Inflammatory macrophage treated with lipopolysaccharide for 4 hours (primary cell): Measurements from ENCODE around the gene IDS.
A peak's percentile ranks its signal among the peaks of the same experiment; 100 is the strongest.
"Not testable (repeated sequence)": the region's sequence is repeated elsewhere in the genome, so short reads cannot be mapped to it uniquely, and the experiment has no call there.

Experiments
- DNase-seq: peaks from one replicate; pipeline ENCODE4 v3.0.0-alpha.2; 2020

The IDS gene, protein sequence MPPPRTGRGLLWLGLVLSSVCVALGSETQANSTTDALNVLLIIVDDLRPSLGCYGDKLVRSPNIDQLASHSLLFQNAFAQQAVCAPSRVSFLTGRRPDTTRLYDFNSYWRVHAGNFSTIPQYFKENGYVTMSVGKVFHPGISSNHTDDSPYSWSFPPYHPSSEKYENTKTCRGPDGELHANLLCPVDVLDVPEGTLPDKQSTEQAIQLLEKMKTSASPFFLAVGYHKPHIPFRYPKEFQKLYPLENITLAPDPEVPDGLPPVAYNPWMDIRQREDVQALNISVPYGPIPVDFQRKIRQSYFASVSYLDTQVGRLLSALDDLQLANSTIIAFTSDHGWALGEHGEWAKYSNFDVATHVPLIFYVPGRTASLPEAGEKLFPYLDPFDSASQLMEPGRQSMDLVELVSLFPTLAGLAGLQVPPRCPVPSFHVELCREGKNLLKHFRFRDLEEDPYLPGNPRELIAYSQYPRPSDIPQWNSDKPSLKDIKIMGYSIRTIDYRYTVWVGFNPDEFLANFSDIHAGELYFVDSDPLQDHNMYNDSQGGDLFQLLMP

DNA sequence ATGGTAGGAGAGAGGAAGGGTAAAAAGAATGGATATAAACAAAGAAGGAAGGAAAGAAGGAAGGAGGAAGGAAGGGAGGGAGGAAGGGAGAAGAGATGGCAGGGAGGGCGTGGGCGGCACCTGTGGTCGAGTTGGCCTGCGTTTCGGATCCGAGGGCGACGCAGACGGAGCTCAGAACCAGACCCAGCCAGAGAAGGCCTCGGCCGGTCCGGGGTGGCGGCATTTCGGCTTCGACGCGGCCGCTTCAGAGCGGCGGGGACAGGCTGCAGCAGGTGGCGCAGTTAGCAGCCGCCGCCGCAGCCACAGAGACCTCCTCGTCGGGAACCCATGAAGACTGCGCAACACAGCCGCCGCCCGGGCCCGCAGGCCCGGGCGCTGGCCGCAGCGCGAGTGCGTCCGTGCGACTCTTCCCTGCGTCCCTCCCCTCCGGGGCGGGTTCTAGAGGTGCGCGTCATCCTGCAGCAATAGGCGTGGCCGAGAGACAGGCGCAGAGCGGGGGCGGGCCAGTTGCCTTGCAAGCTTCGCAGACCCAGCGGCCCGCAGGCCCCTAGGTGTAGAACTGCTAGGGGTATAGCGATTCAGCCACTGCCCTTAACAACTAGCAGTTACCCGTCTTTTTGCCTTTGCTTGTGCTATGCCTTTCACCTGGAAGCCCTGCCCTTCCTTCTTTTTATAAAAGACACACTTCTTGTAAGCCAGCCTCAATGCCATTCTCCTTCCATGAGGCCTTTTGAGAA is at the start of gene IDS:
IDS (minus strand) TSS at position 392 of the 737 bp plus-strand sequence; CDS start at position 223, 169 bp downstream.
- peak; percentile 88 for DNase-seq

- not testable (repeated sequence) for DNase-seq
These were observed 46.8 kb upstream of the IDS start for GRCh38 chrX:149551939-149552248.

DNA sequence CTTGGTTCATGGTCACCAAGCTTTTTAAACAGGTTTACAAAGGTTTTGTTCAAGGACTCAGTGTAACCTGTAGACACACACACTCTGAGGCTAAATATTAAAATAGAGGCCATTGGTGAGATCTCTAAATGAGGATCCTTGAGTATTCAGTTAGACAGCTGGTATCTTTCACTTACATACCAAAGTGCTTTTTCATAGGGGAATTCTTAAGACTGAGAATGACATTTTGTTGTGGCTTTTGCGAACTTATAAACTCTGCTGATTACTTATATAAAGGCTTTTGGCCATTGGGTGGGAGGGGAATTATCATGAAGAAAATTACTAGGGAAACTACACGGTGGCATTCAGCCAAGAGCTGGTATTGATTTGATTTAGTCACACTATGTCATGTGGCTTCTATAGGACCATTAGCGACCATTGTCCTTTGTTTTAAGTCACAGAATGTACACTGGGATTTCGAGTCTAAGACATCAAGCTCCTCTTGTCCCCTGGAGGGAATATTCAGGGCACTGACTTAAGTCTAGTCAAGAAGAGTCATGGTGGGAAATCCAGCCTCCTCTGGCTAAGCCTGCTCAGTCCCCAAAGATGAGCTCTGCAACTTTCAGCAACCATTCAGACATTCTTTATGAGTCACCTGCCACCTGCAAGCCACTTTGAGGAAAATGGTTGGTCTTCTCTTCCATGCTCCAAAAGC is 46.3 kb upstream of the IDS start:
- not testable (repeated sequence) for DNase-seq

DNA sequence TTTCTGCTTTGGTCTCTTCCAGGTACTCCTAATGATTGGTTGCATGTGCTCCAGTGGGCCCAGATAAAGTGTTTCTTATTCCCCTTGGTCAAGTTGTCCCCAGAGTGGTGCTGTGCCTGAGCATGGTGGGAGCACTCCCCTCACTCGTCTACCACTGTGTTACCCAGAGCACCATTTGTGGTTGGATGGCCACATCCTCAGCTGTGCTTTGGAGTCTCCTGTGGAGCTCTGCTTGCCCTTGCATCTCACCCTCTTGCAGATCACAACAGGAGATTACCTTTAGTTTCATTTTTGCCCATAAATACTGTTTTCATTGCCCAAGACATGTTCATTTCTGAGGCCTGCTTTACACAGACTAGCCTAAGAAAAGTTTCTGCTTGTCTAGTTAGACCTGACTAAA is 45.3 kb upstream of the IDS start:
- DNase-seq: not testable (repeated sequence)

DNA sequence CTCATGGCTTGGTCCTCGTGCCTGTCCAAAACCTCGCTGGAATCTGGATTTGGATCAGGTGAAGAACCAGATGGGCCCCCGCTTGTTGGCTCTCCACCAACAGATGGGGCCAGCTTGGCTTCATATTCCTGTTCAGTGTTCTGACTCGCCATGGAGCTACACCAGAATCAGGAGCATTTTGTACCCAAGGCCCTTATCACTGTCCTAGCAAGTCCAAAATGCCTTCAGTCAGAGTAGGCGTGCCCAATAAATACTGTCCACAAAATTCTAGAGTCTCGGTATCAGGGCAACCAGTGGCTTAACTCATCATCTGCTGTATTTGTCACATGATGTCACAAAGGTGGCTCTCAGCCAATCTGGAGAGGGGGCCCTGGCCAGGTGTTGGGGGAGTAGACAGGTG is 44.6 kb upstream of the IDS start, which contains the start of gene HSFX3:
HSFX3 (minus strand) TSS at position 224 of the 400 bp plus-strand sequence; CDS start at position 152, 72 bp downstream.
- not testable (repeated sequence) for DNase-seq

DNA sequence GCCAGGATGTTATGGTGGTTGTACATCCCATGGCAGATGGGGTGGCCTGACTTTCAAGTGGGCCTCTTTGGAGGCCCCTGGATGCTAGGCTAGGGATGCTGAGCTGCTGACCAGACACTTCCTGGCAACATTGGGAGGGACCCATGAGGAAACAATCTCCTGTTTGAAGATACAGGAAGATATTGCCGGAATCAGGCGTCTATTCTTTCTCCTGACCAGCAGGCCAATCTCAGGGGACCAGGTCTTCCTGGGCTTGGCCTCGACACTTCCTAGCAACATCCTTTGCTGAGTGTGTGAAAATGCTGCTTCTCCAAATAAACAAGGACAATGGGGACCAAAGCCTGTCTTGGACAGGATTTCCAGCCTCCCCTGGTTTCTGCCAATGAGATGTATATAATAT is 42.7 kb upstream of the IDS start:
- DNase-seq: not testable (repeated sequence)

GRCh38 chrX:149546962-149547361 is 41.9 kb upstream of the IDS start:
- not testable (repeated sequence) for DNase-seq

- not testable (repeated sequence) for DNase-seq
These were observed 40.7 kb upstream of the IDS start for GRCh38 chrX:149545545-149546543.

DNA sequence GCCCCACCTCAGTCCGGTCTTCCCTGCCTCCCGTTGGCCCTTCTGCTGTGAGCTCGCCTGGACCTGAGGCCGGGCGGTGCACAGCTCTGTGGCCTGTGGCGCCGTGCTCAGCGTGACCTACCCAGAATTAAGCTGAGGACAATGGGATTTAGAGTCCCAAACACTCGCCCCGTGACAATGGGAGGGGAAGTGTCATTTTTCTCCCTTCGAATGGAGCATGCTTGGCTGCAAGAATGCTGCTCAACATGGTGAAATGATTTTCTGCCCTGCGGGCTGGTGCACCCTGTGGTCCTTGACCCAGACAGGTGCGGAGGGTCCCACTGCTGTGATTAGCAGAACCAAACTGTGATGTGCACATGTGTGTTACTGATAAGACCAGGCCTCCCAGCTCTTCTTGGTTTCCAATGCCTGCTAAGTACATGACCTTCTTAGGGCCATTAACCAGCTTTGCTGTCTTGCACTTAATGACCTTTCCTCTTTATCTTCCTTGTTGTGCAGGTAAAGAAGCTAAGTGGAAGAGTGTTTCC is 36.5 kb upstream of the IDS start:
- DNase-seq: no peak

GRCh38 chrX:149540621-149541520 is 35.8 kb upstream of the IDS start, which contains the start of gene EOLA1:
Gene EOLA1 (plus strand): TSS chrX:149541012. CDS start chrX:149545631, 4,619 bp downstream.
- DNase-seq: peak; percentile 91

- peak; percentile 84 for DNase-seq
These were observed 35.1 kb upstream of the IDS start for GRCh38 chrX:149540131-149540620.

- DNase-seq: peak; percentile 80
These were observed 34.4 kb upstream of the IDS start for GRCh38 chrX:149539283-149540130.

DNA sequence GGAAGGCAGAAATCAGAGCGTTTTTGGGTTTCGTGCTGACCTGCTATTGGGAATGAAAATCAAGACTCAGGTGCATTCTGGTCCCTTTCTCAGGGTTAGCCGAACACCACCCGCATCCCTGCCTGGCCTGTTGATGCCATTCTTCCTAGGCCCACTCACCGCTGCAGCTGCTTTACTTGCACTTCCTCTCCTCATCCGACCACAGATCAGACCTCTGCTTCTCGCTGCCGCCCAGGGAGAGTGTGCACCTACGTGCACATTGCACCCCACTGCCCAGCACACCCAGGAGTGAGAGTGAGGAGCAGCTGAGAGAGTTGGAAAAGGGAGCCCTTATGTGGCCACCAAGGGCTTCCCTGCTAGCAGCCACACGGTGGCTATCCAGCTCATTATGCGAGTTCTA is 32.4 kb upstream of the IDS start:
- DNase-seq: not testable (repeated sequence)

- not testable (repeated sequence) for DNase-seq
These were observed 30.0 kb upstream of the IDS start for GRCh38 chrX:149534926-149535602.

- not testable (repeated sequence) for DNase-seq
These were observed 28.9 kb upstream of the IDS start for GRCh38 chrX:149533999-149534398.

GRCh38 chrX:149532868-149533267 is 27.8 kb upstream of the IDS start:
- not testable (repeated sequence) for DNase-seq

- peak; percentile 56 for DNase-seq
These were observed 26.5 kb upstream of the IDS start for GRCh38 chrX:149531599-149531998.

- no peak for DNase-seq
These were observed 23.3 kb upstream of the IDS start for GRCh38 chrX:149528381-149528780.
